ENCODE data around the gene IDNK.
"Not testable (repeated sequence)": the region's sequence is repeated elsewhere in the genome, so short reads cannot be mapped to it uniquely, and the experiment has no call there.

IDNK gene

GRCh38 chr9:83622939-83623678 is at the start of gene IDNK:
Gene IDNK (plus strand): TSS chr9:83623143. CDS start chr9:83623172, 29 bp downstream.
- DNase-seq: no peak

- DNase-seq: no peak
These were observed 48.5 kb upstream of the IDNK start for GRCh38 chr9:83574482-83574881.

- DNase-seq: no peak
These were observed 40.9 kb upstream of the IDNK start for GRCh38 chr9:83582029-83582428.

GRCh38 chr9:83583151-83584014 is 39.6 kb upstream of the IDNK start:
- DNase-seq: no peak

- DNase-seq: no peak
These were observed 37.9 kb upstream of the IDNK start for GRCh38 chr9:83584995-83585394.

- DNase-seq: no peak
These were observed 34.7 kb upstream of the IDNK start for GRCh38 chr9:83588256-83588655.

GRCh38 chr9:83596899-83597504 is 25.9 kb upstream of the IDNK start:
- DNase-seq: no peak

GRCh38 chr9:83598487-83598886 is 24.5 kb upstream of the IDNK start:
- no peak for DNase-seq

- DNase-seq: no peak
These were observed 23.9 kb upstream of the IDNK start for GRCh38 chr9:83599071-83599470.

GRCh38 chr9:83601463-83601862 is 21.5 kb upstream of the IDNK start:
- DNase-seq: no peak

- not testable (repeated sequence) for DNase-seq
These were observed 15.3 kb upstream of the IDNK start for GRCh38 chr9:83607620-83608019.

- not testable (repeated sequence) for DNase-seq
These were observed 9.6 kb upstream of the IDNK start for GRCh38 chr9:83613298-83613697.

- no peak for DNase-seq
These were observed 5.6 kb upstream of the IDNK start for GRCh38 chr9:83617299-83617698.

GRCh38 chr9:83620841-83621636 is 1.9 kb upstream of the IDNK start:
- no peak for DNase-seq

- DNase-seq: no peak
These were observed 457 bp upstream of the IDNK start for GRCh38 chr9:83622433-83622938.

GRCh38 chr9:83623679-83624076 is 735 bp downstream of the IDNK start:
- DNase-seq: no peak

- DNase-seq: no peak
These were observed 2.2 kb downstream of the IDNK start for GRCh38 chr9:83625178-83625577.

- DNase-seq: no peak
These were observed 5.6 kb downstream of the IDNK start for GRCh38 chr9:83628540-83628939.

- DNase-seq: no peak
These were observed 6.6 kb downstream of the IDNK start for GRCh38 chr9:83629433-83630104.

GRCh38 chr9:83630938-83631457 is 8.1 kb downstream of the IDNK start:
- DNase-seq: no peak

- DNase-seq: no peak
These were observed 10.3 kb downstream of the IDNK start for GRCh38 chr9:83633255-83633654.

- no peak for DNase-seq
These were observed 10.7 kb downstream of the IDNK start for GRCh38 chr9:83633676-83634075.
